Subcutaneous abdominal adipose tissue (tissue), 5 donors: ENCODE results near the gene ZNF608.
A peak's percentile ranks its signal among the peaks of the same experiment; 100 is the strongest.

Experiments used
- H3K27ac ChIP-seq: one replicate; pipeline ENCODE4 v1.7.0; 2013; ENCODE audit warnings: low read depth, mild to moderate bottlenecking, inconsistent platforms, low read length, moderate library complexity
- H3K27me3 ChIP-seq, 5 donors: one replicate each; pipeline ENCODE4 v1.7.0; 2013; ENCODE audit warnings: low read length in 5 of 5, inconsistent platforms in 1 of 5; ENCODE audit not compliant: control insufficient read depth in 5 of 5, insufficient read depth in 4 of 5
- H3K36me3 ChIP-seq, 5 donors: one replicate each; pipeline ENCODE4 v1.7.0; 2013; ENCODE audit warnings: low read length in 5 of 5; ENCODE audit not compliant: control insufficient read depth in 5 of 5, insufficient read depth in 5 of 5
- H3K4me1 ChIP-seq, 5 donors: one replicate each; pipeline ENCODE4 v1.7.0; 2013; ENCODE audit warnings: low read length in 5 of 5, mild to moderate bottlenecking in 3 of 5, moderate library complexity in 1 of 5; ENCODE audit not compliant: control insufficient read depth in 5 of 5, insufficient read depth in 5 of 5
- H3K4me3 ChIP-seq, 5 donors: one replicate each; pipeline ENCODE4 v1.7.0; 2013; ENCODE audit warnings: low read length in 5 of 5, low read depth in 1 of 5
- H3K9ac ChIP-seq, 5 donors: one replicate each; pipeline ENCODE4 v1.7.0; 2013; ENCODE audit warnings: low read length in 5 of 5, mild to moderate bottlenecking in 4 of 5, moderate library complexity in 3 of 5
- H3K9me3 ChIP-seq, 5 donors: one replicate each; pipeline ENCODE4 v1.7.0; 2013; ENCODE audit warnings: low read length in 5 of 5; ENCODE audit not compliant: control insufficient read depth in 5 of 5
- donor health status: healthy.
- donor health status: healthy.
- donor health status: healthy.
- donor health status: healthy.
- donor health status: healthy.

The ZNF608 gene

GRCh38 chr5:124754206-124754927, 7.9 kb upstream of the ZNF608 start:
- H3K9ac ChIP-seq, result no peak overlapping the region
- no peaks in the 10 kb centered on the region for H3K36me3 ChIP-seq
- no peaks in the 10 kb centered on the region for H3K27me3 ChIP-seq
- H3K27ac ChIP-seq, result no peak overlapping the region
- H3K9me3 ChIP-seq, result no peaks in the 10 kb centered on the region
- peak overlapping the region; percentile 1 to 40 (median 33) for H3K4me3 ChIP-seq
- H3K4me1 ChIP-seq, result peaks cover 0 to 14% (median 7%) of the 10 kb centered on the region in 5 donors

GRCh38 chr5:124752854-124753720, 6.6 kb upstream of the ZNF608 start:
- H3K27me3 ChIP-seq, result no peaks in the 10 kb centered on the region
- H3K9ac ChIP-seq, result no peak overlapping the region
- H3K4me3 ChIP-seq, result no peak overlapping the region
- no peaks in the 10 kb centered on the region for H3K36me3 ChIP-seq
- H3K27ac ChIP-seq, result no peak overlapping the region
- no peaks in the 10 kb centered on the region for H3K9me3 ChIP-seq
- peaks cover 0 to 23% (median 15%) of the 10 kb centered on the region in 5 donors for H3K4me1 ChIP-seq

- Histone ChIP-seq H3K4me3 (no peak overlapping the region), H3K27ac (no peak overlapping the region), H3K27me3 (no peaks in the 10 kb centered on the region), H3K36me3 (no peaks in the 10 kb centered on the region), H3K9ac (no peak overlapping the region), H3K4me1 (peaks cover 2 to 34% (median 19%) of the 10 kb centered on the region in 5 donors), H3K9me3 (no peaks in the 10 kb centered on the region)
Measured at GRCh38 chr5:124751031-124751430, 4.6 kb upstream of the ZNF608 start.

GRCh38 chr5:124748687-124749594, 2.5 kb upstream of the ZNF608 start:
- H3K36me3 ChIP-seq, result no peaks in the 10 kb centered on the region
- peaks cover 0 to 2% (median 0%) of the 10 kb centered on the region in 5 donors for H3K27me3 ChIP-seq
- H3K4me1 ChIP-seq, result peaks cover 2 to 46% (median 32%) of the 10 kb centered on the region in 5 donors
- H3K9ac ChIP-seq, result peak overlapping the region in 4 of 5 donors; percentile 51 to 85 (median 76)
- H3K27ac ChIP-seq, result peak overlapping the region; percentile 95
- peak overlapping the region; percentile 73 to 93 (median 83) for H3K4me3 ChIP-seq
- H3K9me3 ChIP-seq, result no peaks in the 10 kb centered on the region

DNA sequence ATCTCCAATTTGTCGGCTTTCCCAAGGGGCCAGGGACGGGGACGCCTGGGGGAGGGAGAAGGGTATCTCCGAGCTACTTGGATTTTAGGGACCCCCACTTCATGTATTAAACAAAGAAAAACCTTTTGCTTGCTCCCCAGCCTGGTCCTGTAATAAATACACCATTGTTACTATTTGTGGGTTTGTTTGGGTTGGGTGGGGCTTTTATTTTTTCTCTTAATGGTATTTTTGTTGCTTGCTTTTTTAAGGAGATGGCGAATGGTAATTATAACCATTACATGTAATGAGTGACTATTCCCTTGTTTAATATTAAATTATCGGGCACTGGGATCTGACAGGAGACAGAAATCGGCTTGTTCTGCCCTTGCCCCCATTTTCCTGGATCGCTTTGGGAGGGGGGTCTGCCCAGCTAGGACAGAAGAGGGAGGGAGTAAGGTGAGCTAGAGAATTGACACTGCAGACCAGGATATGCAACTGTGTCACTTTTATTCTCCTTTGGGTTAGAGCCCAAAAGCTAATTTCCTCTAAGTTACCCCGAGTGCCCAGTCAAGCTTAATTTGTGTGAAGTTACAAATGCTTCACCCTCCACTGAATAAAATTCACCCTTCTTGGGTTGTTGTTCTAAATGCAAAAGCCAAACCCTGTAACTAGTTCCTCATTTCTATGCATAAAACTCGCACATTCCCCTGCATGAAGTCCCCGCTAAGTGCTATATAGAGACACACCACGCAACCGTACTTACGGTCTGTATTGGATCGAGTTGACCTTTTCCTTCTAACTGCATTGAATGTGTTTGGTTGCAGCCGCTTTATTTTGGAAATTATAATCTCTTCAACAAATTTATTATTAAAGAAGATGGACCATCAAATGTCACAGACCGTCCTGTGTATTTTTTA, 1.6 kb upstream of the ZNF608 start:
- H3K9ac ChIP-seq, result peak overlapping the region; percentile 21 to 85 (median 79)
- peak overlapping the region; percentile 95 for H3K27ac ChIP-seq
- H3K4me3 ChIP-seq, result peak overlapping the region; percentile 73 to 93 (median 83)
- peaks cover 0 to 2% (median 0%) of the 10 kb centered on the region in 5 donors for H3K27me3 ChIP-seq
- no peaks in the 10 kb centered on the region for H3K36me3 ChIP-seq
- peaks cover 2 to 55% (median 41%) of the 10 kb centered on the region in 5 donors for H3K4me1 ChIP-seq
- no peaks in the 10 kb centered on the region for H3K9me3 ChIP-seq

- Histone ChIP-seq H3K4me1 (peaks cover 2 to 64% (median 50%) of the 10 kb centered on the region in 5 donors), H3K27ac (peak overlapping the region; percentile 95)
Measured at GRCh38 chr5:124746916-124747790, 714 bp upstream of the ZNF608 start.

GRCh38 chr5:124745007-124745927, 1.2 kb downstream of the ZNF608 start:
- Histone ChIP-seq H3K4me1 (peaks cover 2 to 72% (median 61%) of the 10 kb centered on the region in 5 donors), H3K27me3 (peaks cover 0 to 2% (median 0%) of the 10 kb centered on the region in 5 donors), H3K4me3 (peak overlapping the region; percentile 68 to 86 (median 79)), H3K9me3 (no peaks in the 10 kb centered on the region), H3K27ac (peak overlapping the region; percentile 95), H3K9ac (peak overlapping the region; percentile 80 to 92 (median 83)), H3K36me3 (no peaks in the 10 kb centered on the region)

More at GRCh38 chr5:124746916-124747790, 714 bp upstream of the ZNF608 start:
- H3K9ac ChIP-seq, result peak overlapping the region; percentile 21 to 87 (median 83)
- no peaks in the 10 kb centered on the region for H3K36me3 ChIP-seq
- peak overlapping the region; percentile 73 to 93 (median 83) for H3K4me3 ChIP-seq
- no peaks in the 10 kb centered on the region for H3K9me3 ChIP-seq
- H3K27me3 ChIP-seq, result peaks cover 0 to 2% (median 0%) of the 10 kb centered on the region in 5 donors
